Measurements from ENCODE around the gene CCL22.
A peak's percentile ranks its signal among the peaks of the same experiment; 100 is the strongest.

The CCL22 gene

GRCh38 chr16:57354311-57354710 lies 4.3 kb upstream of the CCL22 start:
- TF ChIP-seq CTCF (IDR thresholded peaks at IDR 0.05; ENCODE audit: extremely low read depth, insufficient read depth, missing control alignments), result no peak
- in situ Hi-C loops (cut with MboI; ENCODE audit: low pct_unique_long_range_greater_than_20kb, low sequenced_read_pairs, unreplicated experiment), result no loop called here
- no peak for DNase-seq (ENCODE audit: low spot score)

DNA sequence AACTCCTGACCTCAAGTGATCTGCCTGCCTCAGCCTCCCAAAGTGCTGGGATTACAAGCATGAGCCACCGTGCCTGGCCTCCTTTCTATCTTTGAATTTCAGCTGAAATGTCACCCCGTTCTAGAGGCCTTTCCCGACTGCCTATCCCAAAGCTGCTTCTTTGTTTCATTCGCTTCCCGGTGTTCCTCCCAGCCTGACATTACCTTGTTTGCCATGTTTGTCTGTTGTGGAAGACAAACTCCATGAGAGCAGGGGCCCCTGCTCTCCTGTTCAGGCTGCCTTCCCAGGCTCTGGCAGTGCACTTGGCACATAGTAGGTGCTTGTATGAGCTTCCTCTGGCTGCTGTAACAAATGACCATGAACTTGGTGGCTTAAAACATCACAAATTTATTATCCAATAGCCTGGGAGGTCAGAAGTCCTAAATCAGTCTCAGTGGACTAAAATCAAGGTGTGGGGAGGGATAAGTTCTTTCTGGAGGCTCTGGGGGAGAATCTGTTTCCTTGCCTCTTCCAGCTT lies 2.6 kb upstream of the CCL22 start:
- DNase-seq (ENCODE audit: low spot score), result no peak
- TF ChIP-seq CTCF (IDR thresholded peaks at IDR 0.05; ENCODE audit: extremely low read depth, insufficient read depth, missing control alignments), result no peak
- in situ Hi-C loops (cut with MboI; ENCODE audit: low pct_unique_long_range_greater_than_20kb, low sequenced_read_pairs, unreplicated experiment), result no loop called here

DNA sequence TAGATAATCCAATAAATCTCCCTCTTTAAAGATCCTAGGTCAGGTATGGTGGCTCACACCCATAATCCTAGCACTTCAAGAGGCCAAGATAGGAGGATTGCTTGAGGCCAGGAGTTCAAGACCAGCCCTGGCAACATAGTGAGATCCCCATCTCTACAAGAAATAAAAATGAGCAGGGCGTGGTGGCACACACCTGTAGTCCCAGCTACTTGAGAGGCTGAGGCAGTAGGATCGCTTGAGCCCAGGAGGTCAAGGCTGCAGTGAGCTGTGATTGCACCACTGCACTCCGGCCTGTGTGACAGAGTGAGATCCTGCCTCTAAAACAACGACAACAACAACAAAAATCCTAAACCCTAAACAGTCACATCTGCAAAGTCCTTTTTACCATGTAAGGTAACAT lies 2.0 kb upstream of the CCL22 start:
- no peak for TF ChIP-seq CTCF (IDR thresholded peaks at IDR 0.05; ENCODE audit: extremely low read depth, insufficient read depth, missing control alignments)
- DNase-seq (ENCODE audit: low spot score), result no peak
- in situ Hi-C loops (cut with MboI; ENCODE audit: low pct_unique_long_range_greater_than_20kb, low sequenced_read_pairs, unreplicated experiment), result no loop called here

GRCh38 chr16:57357330-57358085 lies 1.1 kb upstream of the CCL22 start:
- peak; percentile 17 for DNase-seq (ENCODE audit: low spot score)
- no peak for TF ChIP-seq CTCF (IDR thresholded peaks at IDR 0.05; ENCODE audit: extremely low read depth, insufficient read depth, missing control alignments)
- in situ Hi-C loops (cut with MboI; ENCODE audit: low pct_unique_long_range_greater_than_20kb, low sequenced_read_pairs, unreplicated experiment), result no loop called here

DNA sequence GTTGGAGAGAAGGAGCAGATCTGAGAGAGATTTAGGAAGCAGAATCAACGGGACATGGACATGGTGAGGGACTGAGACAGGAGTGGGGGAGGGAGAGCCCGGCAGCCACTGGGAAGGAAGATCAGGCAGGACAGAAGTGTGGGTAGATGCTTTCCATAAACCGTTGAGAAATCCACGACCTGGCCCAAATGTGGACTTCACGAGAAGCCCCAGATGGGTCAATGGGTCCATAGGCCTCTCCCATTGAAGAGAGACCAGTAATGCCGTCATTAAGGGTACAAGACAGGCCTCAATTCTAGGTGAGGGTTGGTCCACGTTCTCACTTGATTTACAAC lies 530 bp upstream of the CCL22 start:
- peak; percentile 18 for DNase-seq (ENCODE audit: low spot score)
- in situ Hi-C loops (cut with MboI; ENCODE audit: low pct_unique_long_range_greater_than_20kb, low sequenced_read_pairs, unreplicated experiment), result no loop called here
- no peak for TF ChIP-seq CTCF (IDR thresholded peaks at IDR 0.05; ENCODE audit: extremely low read depth, insufficient read depth, missing control alignments)

DNA sequence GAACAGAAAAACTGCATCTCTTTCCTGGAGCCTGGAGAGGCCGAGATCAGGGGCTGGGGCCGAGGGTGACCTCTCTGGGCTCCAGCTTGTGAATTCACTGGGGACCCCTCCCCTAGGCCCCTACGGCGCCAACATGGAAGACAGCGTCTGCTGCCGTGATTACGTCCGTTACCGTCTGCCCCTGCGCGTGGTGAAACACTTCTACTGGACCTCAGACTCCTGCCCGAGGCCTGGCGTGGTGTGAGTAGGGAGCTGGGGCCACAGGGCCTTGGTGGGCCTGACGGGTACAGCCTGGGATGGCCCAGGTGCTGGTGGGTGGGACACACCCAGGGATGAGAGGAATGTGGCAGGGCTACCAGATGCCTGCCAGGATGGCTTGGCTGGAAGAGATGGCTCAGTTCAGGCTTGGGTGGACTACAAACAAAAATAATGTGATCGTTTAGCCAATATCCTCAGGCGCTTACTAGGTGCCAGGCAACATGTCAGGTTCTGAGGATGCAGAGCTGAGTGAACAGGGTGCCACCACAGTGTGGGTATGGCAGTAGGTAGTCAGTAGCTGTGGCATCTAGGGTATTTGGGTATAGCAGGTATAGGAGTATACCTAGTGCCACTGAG lies 1.8 kb downstream of the CCL22 start:
- in situ Hi-C loops (cut with MboI; ENCODE audit: low pct_unique_long_range_greater_than_20kb, low sequenced_read_pairs, unreplicated experiment), result no loop called here
- no peak for DNase-seq (ENCODE audit: low spot score)
- no peak for TF ChIP-seq CTCF (IDR thresholded peaks at IDR 0.05; ENCODE audit: extremely low read depth, insufficient read depth, missing control alignments)
